Lower leg skin (tissue), 3 donors: ENCODE data around the gene GPR87.

Experiments
- POLR2A ChIP-seq, 2 donors: fragments of 450-650 bp; IDR thresholded peaks; one replicate each; pipeline ENCODE4 v1.6.1; 2016 to 2017; ENCODE audit warnings: antibody characterized with exemption in 2 of 2, mild to moderate bottlenecking in 1 of 2, moderate library complexity in 1 of 2
- TF ChIP-seq, protein P1 (sequence below), 3 donors: fragments of 450-650 bp; IDR thresholded peaks; one replicate each; pipeline ENCODE4 v1.5.1; 2016; ENCODE audit warnings: antibody characterized with exemption in 3 of 3, mild to moderate bottlenecking in 3 of 3, moderate library complexity in 2 of 3

DNA sequence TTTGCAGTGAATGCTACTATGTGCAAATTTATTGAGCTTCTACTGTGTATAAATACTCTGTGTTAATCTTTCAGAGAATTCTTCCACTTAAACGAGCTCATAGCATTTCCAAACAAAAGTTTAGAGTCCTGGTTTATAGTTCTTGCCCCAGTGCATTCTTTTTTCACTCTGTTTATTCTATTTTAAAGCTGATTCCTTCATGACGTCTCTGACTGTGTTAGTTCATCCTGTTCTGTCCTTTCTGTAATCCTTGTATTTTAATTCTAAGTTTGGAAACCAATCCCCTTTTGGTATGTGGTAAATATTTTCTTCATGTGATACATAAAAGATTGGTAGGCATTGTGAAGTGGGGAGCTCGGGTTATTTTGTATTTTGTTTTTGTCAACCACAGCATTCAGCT lies 57.0 kb downstream of the GPR87 start:
- TF ChIP-seq, protein P1, sequence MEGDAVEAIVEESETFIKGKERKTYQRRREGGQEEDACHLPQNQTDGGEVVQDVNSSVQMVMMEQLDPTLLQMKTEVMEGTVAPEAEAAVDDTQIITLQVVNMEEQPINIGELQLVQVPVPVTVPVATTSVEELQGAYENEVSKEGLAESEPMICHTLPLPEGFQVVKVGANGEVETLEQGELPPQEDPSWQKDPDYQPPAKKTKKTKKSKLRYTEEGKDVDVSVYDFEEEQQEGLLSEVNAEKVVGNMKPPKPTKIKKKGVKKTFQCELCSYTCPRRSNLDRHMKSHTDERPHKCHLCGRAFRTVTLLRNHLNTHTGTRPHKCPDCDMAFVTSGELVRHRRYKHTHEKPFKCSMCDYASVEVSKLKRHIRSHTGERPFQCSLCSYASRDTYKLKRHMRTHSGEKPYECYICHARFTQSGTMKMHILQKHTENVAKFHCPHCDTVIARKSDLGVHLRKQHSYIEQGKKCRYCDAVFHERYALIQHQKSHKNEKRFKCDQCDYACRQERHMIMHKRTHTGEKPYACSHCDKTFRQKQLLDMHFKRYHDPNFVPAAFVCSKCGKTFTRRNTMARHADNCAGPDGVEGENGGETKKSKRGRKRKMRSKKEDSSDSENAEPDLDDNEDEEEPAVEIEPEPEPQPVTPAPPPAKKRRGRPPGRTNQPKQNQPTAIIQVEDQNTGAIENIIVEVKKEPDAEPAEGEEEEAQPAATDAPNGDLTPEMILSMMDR (IDR thresholded peaks at IDR 0.05): no peak
- TF ChIP-seq POLR2A (IDR thresholded peaks at IDR 0.05): no peak
